ENCODE data around the gene CPEB2.

Gene CPEB2

DNA sequence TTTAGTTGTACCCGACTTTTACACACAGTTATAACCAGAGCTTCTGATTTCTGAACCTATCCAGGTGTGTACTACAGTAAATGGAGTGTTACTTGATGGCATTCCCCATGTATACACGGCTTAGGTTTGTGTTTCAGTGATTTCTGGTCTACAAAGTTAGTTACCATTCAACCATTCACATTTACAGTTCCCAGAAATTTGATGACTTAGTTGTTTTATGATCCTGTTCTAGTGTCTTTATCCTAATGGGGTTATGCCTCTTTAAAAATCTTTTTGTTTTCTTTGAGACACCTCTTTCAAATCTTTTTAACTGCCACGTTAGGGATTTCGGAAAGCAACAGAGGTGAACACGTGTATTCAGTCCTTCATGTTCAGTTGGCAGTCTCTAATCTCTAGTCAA, 23.4 kb downstream of the CPEB2 start:
- Histone ChIP-seq H3K4me1 (ENCODE audit: control insufficient read depth, insufficient read depth, low read length) (peaks cover 5% of the 10 kb centered on the region), H3K27ac (ENCODE audit: low read length) (no peak overlapping the region), H3K9ac (ENCODE audit: low read length in 2 of 2) (no peak overlapping the region), H3K9me3 (ENCODE audit: control insufficient read depth in 2 of 2, low read length in 2 of 2) (no peaks in the 10 kb centered on the region), H3K27me3 (ENCODE audit: control insufficient read depth in 1 of 2, insufficient read depth in 2 of 2, low read length in 2 of 2) (no peaks in the 10 kb centered on the region), H3K4me3 (ENCODE audit: low read length in 2 of 2) (no peak overlapping the region), H3K36me3 (ENCODE audit: control insufficient read depth in 2 of 2, insufficient read depth in 2 of 2, low read length in 2 of 2) (no peaks in the 10 kb centered on the region)

DNA sequence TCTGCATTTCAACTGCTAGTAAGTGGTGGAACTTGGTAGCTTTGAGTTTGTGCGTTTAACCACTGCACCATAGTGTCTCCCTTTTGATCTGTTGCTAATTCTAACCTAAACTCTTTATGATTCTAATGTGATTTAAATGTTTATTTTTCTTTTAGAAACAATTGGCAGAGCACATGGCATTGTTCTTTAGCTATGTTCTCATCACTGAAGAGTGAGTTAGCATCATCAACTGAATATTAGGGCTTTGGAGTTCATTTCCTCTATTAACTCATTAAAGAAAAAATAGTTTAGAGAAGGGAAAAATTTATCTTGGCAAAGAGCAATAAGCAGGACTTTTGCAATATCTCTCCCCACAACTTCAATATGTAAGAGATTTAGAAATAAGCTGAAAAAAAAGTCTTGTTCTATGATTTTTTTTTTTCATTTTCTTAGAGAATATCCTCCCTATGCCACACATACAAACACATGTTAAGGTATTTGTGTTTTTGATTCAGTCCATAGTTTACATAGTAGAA, 25.7 kb downstream of the CPEB2 start:
- Histone ChIP-seq H3K9ac (ENCODE audit: low read length in 2 of 2) (no peak overlapping the region), H3K4me3 (ENCODE audit: low read length in 2 of 2) (no peak overlapping the region), H3K4me1 (ENCODE audit: control insufficient read depth, insufficient read depth, low read length) (peaks cover 6% of the 10 kb centered on the region), H3K27ac (ENCODE audit: low read length) (no peak overlapping the region), H3K9me3 (ENCODE audit: control insufficient read depth in 2 of 2, low read length in 2 of 2) (no peaks in the 10 kb centered on the region), H3K36me3 (ENCODE audit: control insufficient read depth in 2 of 2, insufficient read depth in 2 of 2, low read length in 2 of 2) (no peaks in the 10 kb centered on the region), H3K27me3 (ENCODE audit: control insufficient read depth in 1 of 2, insufficient read depth in 2 of 2, low read length in 2 of 2) (no peaks in the 10 kb centered on the region)

DNA sequence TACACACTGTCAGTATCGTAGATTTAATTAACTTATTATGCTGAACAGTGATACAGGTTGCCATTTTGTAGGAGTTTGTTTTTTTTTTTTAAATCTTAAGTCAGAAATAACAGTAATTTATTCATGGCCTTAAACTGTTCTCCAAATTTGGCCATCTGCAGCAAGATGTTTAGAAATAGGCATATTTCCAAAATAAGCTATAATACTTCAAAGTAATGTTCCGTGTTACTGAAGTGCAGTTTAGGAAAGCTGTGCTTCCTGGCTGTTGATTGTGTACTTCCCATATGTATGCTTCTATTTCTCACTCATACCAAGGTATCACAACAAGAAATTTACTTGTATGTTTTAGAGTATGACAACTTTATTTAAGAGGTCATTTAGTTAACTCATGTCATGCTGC, 28.9 kb downstream of the CPEB2 start:
- Histone ChIP-seq H3K36me3 (ENCODE audit: control insufficient read depth in 2 of 2, insufficient read depth in 2 of 2, low read length in 2 of 2) (peaks cover 0 to 2% of the 10 kb centered on the region in 2 donors), H3K9me3 (ENCODE audit: control insufficient read depth in 2 of 2, low read length in 2 of 2) (no peaks in the 10 kb centered on the region), H3K9ac (ENCODE audit: low read length in 2 of 2) (no peak overlapping the region), H3K4me1 (ENCODE audit: control insufficient read depth, insufficient read depth, low read length) (peaks cover 6% of the 10 kb centered on the region), H3K27me3 (ENCODE audit: control insufficient read depth in 1 of 2, insufficient read depth in 2 of 2, low read length in 2 of 2) (no peaks in the 10 kb centered on the region), H3K4me3 (ENCODE audit: low read length in 2 of 2) (no peak overlapping the region), H3K27ac (ENCODE audit: low read length) (no peak overlapping the region)

DNA sequence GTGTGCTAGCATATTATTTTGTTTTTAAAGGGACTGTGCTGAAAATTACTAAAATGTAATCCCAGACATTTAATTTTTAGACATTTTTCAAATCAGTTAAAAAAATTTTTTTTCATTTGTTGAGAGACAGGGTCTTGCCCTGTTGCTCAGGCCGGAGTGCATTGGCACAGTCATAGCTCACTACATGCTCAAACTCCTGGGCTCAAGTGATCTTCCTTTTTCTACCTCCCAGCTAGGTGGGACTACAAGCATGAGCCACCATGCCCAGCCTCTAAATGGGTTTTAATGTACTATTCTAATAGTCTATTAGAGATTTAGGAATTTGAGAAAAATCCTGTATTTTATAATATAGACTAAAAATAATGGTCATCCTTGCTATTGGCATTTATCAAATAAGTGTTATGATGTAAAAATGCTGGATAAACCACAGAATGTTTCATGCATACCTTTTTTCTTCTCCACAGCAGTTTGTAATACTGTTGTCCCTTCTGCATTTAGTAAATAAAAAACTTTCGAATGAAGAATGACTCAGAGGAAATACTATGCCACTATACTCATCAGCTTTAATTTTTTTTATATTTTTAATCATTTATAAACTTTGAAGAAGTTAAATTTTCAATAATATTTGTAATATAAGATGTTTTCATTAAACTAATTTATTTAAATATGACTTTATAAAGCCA, 29.9 kb downstream of the CPEB2 start:
- no peaks in the 10 kb centered on the region for H3K27me3 ChIP-seq (ENCODE audit: control insufficient read depth in 1 of 2, insufficient read depth in 2 of 2, low read length in 2 of 2)
- H3K27ac ChIP-seq (ENCODE audit: low read length): no peak overlapping the region
- peaks cover 6% of the 10 kb centered on the region for H3K4me1 ChIP-seq (ENCODE audit: control insufficient read depth, insufficient read depth, low read length)
- no peak overlapping the region for H3K4me3 ChIP-seq (ENCODE audit: low read length in 2 of 2)
- no peak overlapping the region for H3K9ac ChIP-seq (ENCODE audit: low read length in 2 of 2)
- peaks cover 0 to 2% of the 10 kb centered on the region in 2 donors for H3K36me3 ChIP-seq (ENCODE audit: control insufficient read depth in 2 of 2, insufficient read depth in 2 of 2, low read length in 2 of 2)
- no peaks in the 10 kb centered on the region for H3K9me3 ChIP-seq (ENCODE audit: control insufficient read depth in 2 of 2, low read length in 2 of 2)

DNA sequence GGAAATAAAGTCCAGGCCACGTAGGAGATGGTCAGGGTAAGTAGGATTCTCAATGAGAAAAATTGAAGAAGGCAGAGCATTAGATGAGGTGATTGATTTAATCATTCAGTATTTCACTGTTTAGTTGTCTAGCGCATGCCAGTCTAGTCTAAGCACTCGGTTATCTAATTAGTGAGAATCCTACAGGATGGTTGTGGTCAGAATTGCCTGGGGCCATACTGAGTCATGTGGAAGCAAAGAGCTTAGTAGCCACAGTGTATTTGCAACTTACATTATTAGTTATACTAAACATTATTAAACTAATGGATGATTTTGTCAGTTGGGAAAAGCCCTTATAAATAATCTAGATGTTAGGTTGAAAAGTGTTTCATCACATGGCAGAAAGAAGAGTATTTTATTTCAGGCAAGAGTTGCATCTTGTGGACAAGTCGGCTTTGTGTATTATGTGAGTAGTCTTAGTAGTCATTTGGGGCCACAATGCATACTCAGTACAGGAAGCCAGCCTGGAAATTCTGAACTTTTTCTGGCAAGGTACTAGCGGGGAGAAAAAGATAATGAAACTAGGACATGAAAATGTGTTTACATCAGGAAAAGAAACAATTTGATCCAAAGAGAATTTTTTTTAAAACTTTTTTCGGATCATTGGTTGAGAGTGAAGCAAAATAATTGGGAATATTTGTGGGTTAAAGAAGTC, 31.9 kb downstream of the CPEB2 start:
- peaks cover 0 to 2% of the 10 kb centered on the region in 2 donors for H3K36me3 ChIP-seq (ENCODE audit: control insufficient read depth in 2 of 2, insufficient read depth in 2 of 2, low read length in 2 of 2)
- H3K27me3 ChIP-seq (ENCODE audit: control insufficient read depth in 1 of 2, insufficient read depth in 2 of 2, low read length in 2 of 2): no peaks in the 10 kb centered on the region
- H3K9me3 ChIP-seq (ENCODE audit: control insufficient read depth in 2 of 2, low read length in 2 of 2): no peaks in the 10 kb centered on the region
- no peak overlapping the region for H3K27ac ChIP-seq (ENCODE audit: low read length)
- no peak overlapping the region for H3K4me3 ChIP-seq (ENCODE audit: low read length in 2 of 2)
- H3K4me1 ChIP-seq (ENCODE audit: control insufficient read depth, insufficient read depth, low read length): peaks cover 6% of the 10 kb centered on the region
- no peak overlapping the region for H3K9ac ChIP-seq (ENCODE audit: low read length in 2 of 2)

DNA sequence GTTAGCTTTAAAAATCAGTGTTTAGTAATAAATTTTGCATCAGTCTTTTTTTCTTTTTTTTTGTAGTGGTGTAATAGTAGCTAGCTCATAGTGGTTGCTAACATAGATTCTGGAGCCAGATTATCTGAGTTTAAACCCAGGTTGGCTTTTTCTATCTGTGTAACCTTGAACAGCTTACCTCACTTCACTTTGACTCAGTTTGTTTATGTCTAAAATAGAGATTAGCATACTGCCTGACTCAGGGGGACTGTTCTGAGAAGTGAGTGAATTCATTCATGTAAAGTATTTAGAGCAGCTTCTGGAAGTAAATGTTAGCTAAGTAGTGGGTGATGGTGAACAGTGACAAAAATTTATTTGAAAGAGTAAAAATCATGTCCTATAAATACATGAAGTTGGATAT, 32.9 kb downstream of the CPEB2 start:
- no peaks in the 10 kb centered on the region for H3K27me3 ChIP-seq (ENCODE audit: control insufficient read depth in 1 of 2, insufficient read depth in 2 of 2, low read length in 2 of 2)
- peaks cover 6% of the 10 kb centered on the region for H3K4me1 ChIP-seq (ENCODE audit: control insufficient read depth, insufficient read depth, low read length)
- no peak overlapping the region for H3K4me3 ChIP-seq (ENCODE audit: low read length in 2 of 2)
- H3K36me3 ChIP-seq (ENCODE audit: control insufficient read depth in 2 of 2, insufficient read depth in 2 of 2, low read length in 2 of 2): peaks cover 0 to 2% of the 10 kb centered on the region in 2 donors
- no peak overlapping the region for H3K27ac ChIP-seq (ENCODE audit: low read length)
- peak overlapping the region in 1 of 2 donors; percentile 10 for H3K9ac ChIP-seq (ENCODE audit: low read length in 2 of 2)
- H3K9me3 ChIP-seq (ENCODE audit: control insufficient read depth in 2 of 2, low read length in 2 of 2): no peaks in the 10 kb centered on the region

DNA sequence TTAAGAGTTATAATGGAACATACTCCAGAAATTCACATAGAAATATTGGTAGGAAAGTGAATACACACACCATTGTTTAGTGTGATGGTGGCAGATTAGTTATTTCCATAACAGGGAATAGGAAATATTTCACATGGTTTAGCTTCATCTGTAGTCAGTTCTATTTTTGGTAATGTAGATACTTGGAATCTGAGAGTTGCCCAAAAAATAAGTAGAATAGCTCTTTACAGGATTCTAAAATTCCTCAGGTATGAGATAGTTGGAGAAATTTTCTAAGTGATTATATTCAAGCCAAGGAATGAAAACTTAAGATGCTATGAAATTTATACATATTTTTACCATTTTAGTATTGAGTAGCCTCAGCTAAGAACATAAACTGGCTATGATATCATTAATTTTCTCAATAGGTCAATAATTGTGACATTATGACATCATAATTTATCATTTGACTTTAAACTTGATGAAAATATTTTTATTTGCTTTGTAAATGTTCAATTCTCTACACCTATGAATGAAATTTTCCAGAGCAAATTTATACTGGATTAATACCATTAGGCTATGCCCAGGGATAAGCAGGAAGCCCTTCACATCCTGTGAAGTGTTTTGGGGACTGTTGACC, 35.8 kb downstream of the CPEB2 start:
- Histone ChIP-seq H3K4me1 (ENCODE audit: control insufficient read depth, insufficient read depth, low read length) (no peaks in the 10 kb centered on the region), H3K27me3 (ENCODE audit: control insufficient read depth in 1 of 2, insufficient read depth in 2 of 2, low read length in 2 of 2) (no peaks in the 10 kb centered on the region), H3K36me3 (ENCODE audit: control insufficient read depth in 2 of 2, insufficient read depth in 2 of 2, low read length in 2 of 2) (peaks cover 0 to 2% of the 10 kb centered on the region in 2 donors), H3K4me3 (ENCODE audit: low read length in 2 of 2) (no peak overlapping the region), H3K27ac (ENCODE audit: low read length) (no peak overlapping the region), H3K9ac (ENCODE audit: low read length in 2 of 2) (no peak overlapping the region), H3K9me3 (ENCODE audit: control insufficient read depth in 2 of 2, low read length in 2 of 2) (no peaks in the 10 kb centered on the region)

DNA sequence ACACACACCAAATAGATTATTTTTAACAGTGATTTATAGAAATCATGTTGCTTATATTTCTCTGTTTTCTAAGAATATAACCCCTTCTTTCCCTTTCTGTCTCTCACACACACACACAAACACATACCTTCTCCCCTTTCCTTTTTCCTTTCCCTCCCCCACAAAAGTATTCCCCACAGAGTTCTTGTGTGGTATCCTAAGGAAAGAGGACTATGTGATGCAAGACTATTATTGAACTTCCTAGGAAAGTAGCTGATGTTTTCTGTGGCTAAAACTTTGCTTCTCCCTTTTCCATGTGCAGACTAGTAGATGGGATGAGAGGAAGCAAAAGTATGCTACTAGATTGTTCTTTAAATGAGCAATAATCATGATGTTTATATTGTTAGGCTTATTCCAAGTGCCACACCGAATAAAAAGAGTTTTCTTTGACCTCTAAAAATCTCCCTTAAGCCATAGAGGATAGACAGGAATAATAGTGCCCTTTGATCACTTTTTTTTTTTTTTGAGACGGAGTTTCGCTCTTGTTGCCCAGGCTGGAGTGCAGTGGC, 38.7 kb downstream of the CPEB2 start:
- Histone ChIP-seq H3K4me3 (ENCODE audit: low read length in 2 of 2) (no peak overlapping the region), H3K27me3 (ENCODE audit: control insufficient read depth in 1 of 2, insufficient read depth in 2 of 2, low read length in 2 of 2) (no peaks in the 10 kb centered on the region), H3K4me1 (ENCODE audit: control insufficient read depth, insufficient read depth, low read length) (no peaks in the 10 kb centered on the region), H3K36me3 (ENCODE audit: control insufficient read depth in 2 of 2, insufficient read depth in 2 of 2, low read length in 2 of 2) (no peaks in the 10 kb centered on the region), H3K9ac (ENCODE audit: low read length in 2 of 2) (no peak overlapping the region), H3K27ac (ENCODE audit: low read length) (no peak overlapping the region), H3K9me3 (ENCODE audit: control insufficient read depth in 2 of 2, low read length in 2 of 2) (no peaks in the 10 kb centered on the region)

DNA sequence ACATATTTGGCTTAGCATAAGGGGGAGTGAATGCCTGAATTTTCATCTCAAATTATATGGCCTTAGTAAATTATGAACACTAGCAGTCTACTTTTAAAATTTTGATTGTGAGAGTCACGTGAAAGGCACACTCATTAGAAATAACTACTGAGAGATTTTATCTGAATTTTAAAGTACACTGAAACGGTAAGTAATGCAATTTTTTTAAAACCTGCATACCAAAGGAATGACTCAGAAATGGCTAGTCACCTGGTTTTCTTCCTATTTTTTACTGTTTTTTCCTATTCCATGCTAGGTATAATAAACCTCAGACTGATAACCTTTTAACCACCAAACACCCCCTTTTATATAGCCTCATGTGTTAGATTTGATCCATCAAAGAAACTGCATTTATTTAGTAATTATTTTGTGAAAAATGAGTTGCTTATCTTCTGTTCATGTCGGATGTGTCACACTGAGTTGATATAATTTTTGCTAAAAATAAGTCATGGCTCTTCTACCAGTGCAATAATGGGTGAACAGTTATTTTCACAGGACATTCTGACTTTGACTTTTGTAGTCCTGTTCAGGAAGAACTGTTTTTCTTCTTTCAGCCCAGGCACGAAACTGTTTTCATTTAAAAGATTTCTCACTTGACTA, 40.4 kb downstream of the CPEB2 start:
- Histone ChIP-seq H3K9me3 (ENCODE audit: control insufficient read depth in 2 of 2, low read length in 2 of 2) (no peaks in the 10 kb centered on the region), H3K4me3 (ENCODE audit: low read length in 2 of 2) (no peak overlapping the region), H3K27ac (ENCODE audit: low read length) (no peak overlapping the region), H3K9ac (ENCODE audit: low read length in 2 of 2) (no peak overlapping the region), H3K4me1 (ENCODE audit: control insufficient read depth, insufficient read depth, low read length) (no peaks in the 10 kb centered on the region), H3K27me3 (ENCODE audit: control insufficient read depth in 1 of 2, insufficient read depth in 2 of 2, low read length in 2 of 2) (no peaks in the 10 kb centered on the region), H3K36me3 (ENCODE audit: control insufficient read depth in 2 of 2, insufficient read depth in 2 of 2, low read length in 2 of 2) (no peaks in the 10 kb centered on the region)

DNA sequence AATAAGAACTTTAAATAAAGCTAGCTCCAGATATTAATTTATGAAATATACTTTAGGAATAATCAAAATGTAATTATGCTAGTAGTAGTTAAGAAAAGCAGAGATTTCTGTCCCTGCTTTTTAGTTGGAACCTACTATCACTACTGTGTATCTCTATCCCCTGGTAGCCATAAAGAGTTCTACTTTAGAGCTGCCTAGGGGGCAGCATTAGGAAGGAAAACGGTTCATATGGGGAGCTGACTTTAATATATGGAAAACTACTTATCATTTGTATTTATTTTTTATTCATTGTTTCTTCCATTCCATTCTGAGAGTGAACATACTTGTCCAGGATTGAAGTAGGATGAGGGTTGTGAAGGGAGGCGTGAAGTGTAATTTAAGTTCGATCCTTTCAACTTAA, 40.9 kb downstream of the CPEB2 start:
- no peaks in the 10 kb centered on the region for H3K36me3 ChIP-seq (ENCODE audit: control insufficient read depth in 2 of 2, insufficient read depth in 2 of 2, low read length in 2 of 2)
- no peak overlapping the region for H3K4me3 ChIP-seq (ENCODE audit: low read length in 2 of 2)
- H3K9ac ChIP-seq (ENCODE audit: low read length in 2 of 2): no peak overlapping the region
- no peaks in the 10 kb centered on the region for H3K9me3 ChIP-seq (ENCODE audit: control insufficient read depth in 2 of 2, low read length in 2 of 2)
- H3K4me1 ChIP-seq (ENCODE audit: control insufficient read depth, insufficient read depth, low read length): no peaks in the 10 kb centered on the region
- H3K27ac ChIP-seq (ENCODE audit: low read length): no peak overlapping the region
- H3K27me3 ChIP-seq (ENCODE audit: control insufficient read depth in 1 of 2, insufficient read depth in 2 of 2, low read length in 2 of 2): no peaks in the 10 kb centered on the region

Data from stomach smooth muscle (tissue), 2 donors.